Activated CD4-positive, alpha-beta T cell treated with anti-CD3 and anti-CD28 coated beads, Interleukin-2, amount 10 ng/mL, durations not matched to agents 7 days and 5 days (primary cell): Measurements from ENCODE around the gene DAPK1. TPM values are rescaled to one million over a fixed set of nuclear protein-coding genes. Genes with fewer than 3 reads are reported as not detected.
"Not testable (repeated sequence)": the region's sequence is repeated elsewhere in the genome, so short reads cannot be mapped to it uniquely, and the experiment has no call there.

Experiments used
- CTCF ChIA-PET: fragments of 350-600 bp; sonication (Branson Sonifier 250); formaldehyde crosslinking; loops from one replicate; lab custom pipeline; 2021; ENCODE audit warnings: antibody characterized with exemption; lab: Charles Lee
- POLR2A ChIA-PET: fragments of 350-600 bp; sonication (Branson Sonifier 250); formaldehyde crosslinking; loops from one replicate; lab custom pipeline; 2021; ENCODE audit warnings: antibody characterized with exemption; lab: Charles Lee
- DNase-seq: peaks from one replicate; pipeline ENCODE4 v3.0.0-alpha.2; 2020
- H3K27ac Mint-ChIP-seq: one replicate; pipeline ENCODE4 v1.8.0; 2021; ENCODE audit warnings: mild to moderate bottlenecking, moderate library complexity, mixed read lengths
- H3K27me3 Mint-ChIP-seq: one replicate; pipeline ENCODE4 v1.8.0; 2021; ENCODE audit warnings: mixed read lengths
- H3K36me3 Mint-ChIP-seq: one replicate; pipeline ENCODE4 v1.8.0; 2021; ENCODE audit warnings: low read depth, mixed read lengths
- H3K4me1 Mint-ChIP-seq: one replicate; pipeline ENCODE4 v1.8.0; 2021; ENCODE audit warnings: mixed read lengths
- H3K4me3 Mint-ChIP-seq: one replicate; pipeline ENCODE4 v1.8.0; 2021; ENCODE audit warnings: mild to moderate bottlenecking, moderate library complexity, mixed read lengths
- H3K9me3 Mint-ChIP-seq: one replicate; pipeline ENCODE4 v1.8.0; 2021; ENCODE audit warnings: mixed read lengths
- total RNA-seq, 2 experiments: library from RNA; stranded (reverse); gene quantifications; one replicate each; pipeline ENCODE4 v1.2.3, GENCODE V29; 2021

DAPK1 gene
- total RNA-seq, 2 experiments from 2014 or later: 0.30 to 0.35 TPM

GRCh38 chr9:87731321-87731720 lies 233.7 kb downstream of the DAPK1 start:
- no peak overlapping the region for H3K27ac Mint-ChIP-seq
- CTCF ChIA-PET: no interaction called here
- no peaks in the 10 kb centered on the region for H3K9me3 Mint-ChIP-seq

GRCh38 chr9:87732344-87732743 lies 234.7 kb downstream of the DAPK1 start:
- H3K27me3 Mint-ChIP-seq: peaks cover 16% of the 10 kb centered on the region
- H3K9me3 Mint-ChIP-seq: no peaks in the 10 kb centered on the region
- H3K4me1 Mint-ChIP-seq: peaks cover 22% of the 10 kb centered on the region
- POLR2A ChIA-PET: no interaction called here
- CTCF ChIA-PET: no interaction called here
- peaks cover 14% of the 10 kb centered on the region for H3K36me3 Mint-ChIP-seq
- no peak overlapping the region for H3K4me3 Mint-ChIP-seq
- H3K27ac Mint-ChIP-seq: no peak overlapping the region
- DNase-seq: no peak

More at GRCh38 chr9:87731321-87731720, 233.7 kb downstream of the DAPK1 start:
- POLR2A ChIA-PET: no interaction called here
- Mint-ChIP-seq H3K36me3 (peaks cover 14% of the 10 kb centered on the region), H3K4me1 (peaks cover 25% of the 10 kb centered on the region), H3K27me3 (peaks cover 15% of the 10 kb centered on the region), H3K4me3 (no peak overlapping the region)
- DNase-seq: no peak

GRCh38 chr9:87732756-87733155 lies 235.1 kb downstream of the DAPK1 start:
- Mint-ChIP-seq H3K27me3 (peaks cover 16% of the 10 kb centered on the region), H3K27ac (no peak overlapping the region), H3K4me3 (no peak overlapping the region), H3K4me1 (peaks cover 21% of the 10 kb centered on the region), H3K36me3 (peaks cover 13% of the 10 kb centered on the region), H3K9me3 (no peaks in the 10 kb centered on the region)
- CTCF ChIA-PET: no interaction called here
- DNase-seq: no peak
- POLR2A ChIA-PET: no interaction called here

GRCh38 chr9:87733273-87734052 lies 235.8 kb downstream of the DAPK1 start:
- peaks cover 16% of the 10 kb centered on the region for H3K27me3 Mint-ChIP-seq
- H3K27ac Mint-ChIP-seq: no peak overlapping the region
- no peak overlapping the region for H3K4me3 Mint-ChIP-seq
- no peaks in the 10 kb centered on the region for H3K9me3 Mint-ChIP-seq
- CTCF ChIA-PET: no interaction called here
- no peak for DNase-seq
- POLR2A ChIA-PET: no interaction called here
- H3K36me3 Mint-ChIP-seq: peaks cover 8% of the 10 kb centered on the region
- H3K4me1 Mint-ChIP-seq: peaks cover 15% of the 10 kb centered on the region

- DNase-seq: no peak
- no peak overlapping the region for H3K27ac Mint-ChIP-seq
Observed at GRCh38 chr9:87734106-87734505, 236.4 kb downstream of the DAPK1 start.

GRCh38 chr9:87739546-87739945 lies 241.9 kb downstream of the DAPK1 start:
- POLR2A ChIA-PET: no interaction called here
- H3K36me3 Mint-ChIP-seq: peaks cover 3% of the 10 kb centered on the region

More at GRCh38 chr9:87734106-87734505, 236.4 kb downstream of the DAPK1 start:
- H3K36me3 Mint-ChIP-seq: peaks cover 4% of the 10 kb centered on the region
- no peaks in the 10 kb centered on the region for H3K9me3 Mint-ChIP-seq
- H3K4me3 Mint-ChIP-seq: no peak overlapping the region
- ChIA-PET CTCF (no interaction called here), POLR2A (no interaction called here)
- peaks cover 16% of the 10 kb centered on the region for H3K27me3 Mint-ChIP-seq
- peaks cover 9% of the 10 kb centered on the region for H3K4me1 Mint-ChIP-seq

GRCh38 chr9:87740209-87740608 lies 242.5 kb downstream of the DAPK1 start:
- peaks cover 3% of the 10 kb centered on the region for H3K9me3 Mint-ChIP-seq
- ChIA-PET CTCF (no interaction called here), POLR2A (no interaction called here)
- no peak overlapping the region for H3K4me3 Mint-ChIP-seq
- peaks cover 23% of the 10 kb centered on the region for H3K27me3 Mint-ChIP-seq
- no peak for DNase-seq
- peaks cover 3% of the 10 kb centered on the region for H3K36me3 Mint-ChIP-seq
- no peak overlapping the region for H3K27ac Mint-ChIP-seq
- peaks cover 14% of the 10 kb centered on the region for H3K4me1 Mint-ChIP-seq

More at GRCh38 chr9:87739546-87739945, 241.9 kb downstream of the DAPK1 start:
- Mint-ChIP-seq H3K27me3 (peaks cover 24% of the 10 kb centered on the region), H3K27ac (no peak overlapping the region), H3K9me3 (peaks cover 3% of the 10 kb centered on the region), H3K4me1 (peaks cover 14% of the 10 kb centered on the region), H3K4me3 (no peak overlapping the region)
- CTCF ChIA-PET: no interaction called here
- no peak for DNase-seq

GRCh38 chr9:87741326-87741725 lies 243.7 kb downstream of the DAPK1 start:
- no peak overlapping the region for H3K27ac Mint-ChIP-seq
- CTCF ChIA-PET: no interaction called here
- DNase-seq: no peak
- peaks cover 3% of the 10 kb centered on the region for H3K36me3 Mint-ChIP-seq
- H3K4me3 Mint-ChIP-seq: no peak overlapping the region
- H3K4me1 Mint-ChIP-seq: peaks cover 14% of the 10 kb centered on the region
- POLR2A ChIA-PET: no interaction called here
- H3K9me3 Mint-ChIP-seq: peaks cover 3% of the 10 kb centered on the region
- peaks cover 19% of the 10 kb centered on the region for H3K27me3 Mint-ChIP-seq

- CTCF ChIA-PET: no interaction called here
- H3K4me3 Mint-ChIP-seq: no peak overlapping the region
- H3K4me1 Mint-ChIP-seq: peaks cover 14% of the 10 kb centered on the region
- no peak for DNase-seq
- H3K36me3 Mint-ChIP-seq: peaks cover 3% of the 10 kb centered on the region
- peaks cover 3% of the 10 kb centered on the region for H3K9me3 Mint-ChIP-seq
- no peak overlapping the region for H3K27ac Mint-ChIP-seq
- peaks cover 16% of the 10 kb centered on the region for H3K27me3 Mint-ChIP-seq
- POLR2A ChIA-PET: no interaction called here
Observed at GRCh38 chr9:87741891-87742290, 244.2 kb downstream of the DAPK1 start.

GRCh38 chr9:87742813-87743428 lies 245.3 kb downstream of the DAPK1 start:
- peaks cover 3% of the 10 kb centered on the region for H3K36me3 Mint-ChIP-seq
- no peak overlapping the region for H3K4me3 Mint-ChIP-seq
- ChIA-PET POLR2A (no interaction called here), CTCF (no interaction called here)
- no peak overlapping the region for H3K27ac Mint-ChIP-seq
- no peak for DNase-seq
- H3K4me1 Mint-ChIP-seq: peaks cover 14% of the 10 kb centered on the region
- H3K9me3 Mint-ChIP-seq: peaks cover 3% of the 10 kb centered on the region
- peaks cover 16% of the 10 kb centered on the region for H3K27me3 Mint-ChIP-seq

GRCh38 chr9:87744247-87744646 lies 246.6 kb downstream of the DAPK1 start:
- H3K36me3 Mint-ChIP-seq, DNase-seq, H3K9me3 Mint-ChIP-seq, H3K27ac Mint-ChIP-seq, H3K4me3 Mint-ChIP-seq, POLR2A ChIA-PET, CTCF ChIA-PET: not testable (repeated sequence)
- Mint-ChIP-seq H3K4me1 (peaks cover 14% of the 10 kb centered on the region), H3K27me3 (peaks cover 20% of the 10 kb centered on the region)

GRCh38 chr9:87746186-87746585 lies 248.5 kb downstream of the DAPK1 start:
- DNase-seq: no peak
- H3K9me3 Mint-ChIP-seq: peaks cover 3% of the 10 kb centered on the region
- CTCF ChIA-PET: no interaction called here
- POLR2A ChIA-PET: no interaction called here
- peaks cover 12% of the 10 kb centered on the region for H3K27me3 Mint-ChIP-seq
- peaks cover 3% of the 10 kb centered on the region for H3K36me3 Mint-ChIP-seq
- peaks cover 11% of the 10 kb centered on the region for H3K4me1 Mint-ChIP-seq
- H3K27ac Mint-ChIP-seq: no peak overlapping the region
- no peak overlapping the region for H3K4me3 Mint-ChIP-seq

GRCh38 chr9:87748881-87749280 lies 251.2 kb downstream of the DAPK1 start:
- Mint-ChIP-seq H3K27me3 (peaks cover 10% of the 10 kb centered on the region), H3K9me3 (peaks cover 6% of the 10 kb centered on the region), H3K4me1 (no peaks in the 10 kb centered on the region), H3K36me3 (peaks cover 3% of the 10 kb centered on the region), H3K27ac (no peak overlapping the region), H3K4me3 (no peak overlapping the region)
- CTCF ChIA-PET: no interaction called here
- POLR2A ChIA-PET: no interaction called here
- DNase-seq: no peak
